ENCODE measurements around the gene C2orf72.
"Not testable (repeated sequence)": the region's sequence is repeated elsewhere in the genome, so short reads cannot be mapped to it uniquely, and the experiment has no call there.

Gene C2orf72

DNA sequence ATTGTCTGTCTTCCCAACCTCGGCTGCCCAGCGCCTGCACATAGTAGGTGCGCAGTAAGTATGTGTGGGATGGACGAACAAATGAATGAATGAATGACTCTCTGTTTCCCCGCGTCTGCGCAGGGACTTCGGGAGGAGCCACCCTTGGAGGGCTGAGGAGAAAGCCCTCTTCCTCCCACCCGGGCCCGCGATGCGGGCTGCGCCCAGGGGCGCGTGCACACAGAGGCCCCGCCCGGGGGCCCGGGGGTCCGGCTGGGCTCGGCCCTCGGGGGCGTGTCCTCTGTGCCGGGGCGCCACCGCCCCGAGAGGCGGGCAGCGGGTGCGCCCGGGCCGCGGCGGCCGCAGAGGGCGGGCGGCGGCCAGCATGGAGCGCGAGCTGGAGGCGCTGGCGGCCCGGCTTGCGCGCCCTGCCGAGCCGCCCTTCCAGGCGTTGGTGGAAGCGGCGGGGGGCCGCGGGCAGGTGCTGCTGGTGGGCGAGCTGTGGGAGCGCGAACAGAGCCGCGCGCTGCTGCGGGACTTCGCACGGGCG, at the start of gene C2orf72:
TSS of gene C2orf72 (plus strand) at position 322 of the 529 bp plus-strand sequence. CDS start at position 365, 43 bp downstream.
- no peak for FAIRE-seq

DNA sequence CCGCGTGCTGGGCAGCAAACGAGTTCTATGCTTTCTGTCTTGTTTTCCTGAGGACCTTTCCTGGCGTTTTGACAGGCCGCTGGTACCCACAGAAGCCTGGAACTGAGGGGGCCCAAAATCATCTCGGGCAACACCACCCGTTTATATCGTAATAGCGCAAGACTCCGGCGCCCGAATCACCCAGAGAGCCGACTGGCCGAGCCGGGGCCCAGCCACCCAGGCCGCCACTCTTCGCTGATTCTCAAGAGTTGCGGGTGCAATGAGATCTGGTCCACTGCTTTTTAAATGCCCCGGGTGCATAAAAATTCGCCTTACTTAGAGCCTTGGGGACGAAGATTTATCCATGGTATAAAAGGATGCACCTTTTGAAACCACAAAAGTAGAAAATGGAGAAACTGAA, 47.6 kb upstream of the C2orf72 start:
- no peak for FAIRE-seq

DNA sequence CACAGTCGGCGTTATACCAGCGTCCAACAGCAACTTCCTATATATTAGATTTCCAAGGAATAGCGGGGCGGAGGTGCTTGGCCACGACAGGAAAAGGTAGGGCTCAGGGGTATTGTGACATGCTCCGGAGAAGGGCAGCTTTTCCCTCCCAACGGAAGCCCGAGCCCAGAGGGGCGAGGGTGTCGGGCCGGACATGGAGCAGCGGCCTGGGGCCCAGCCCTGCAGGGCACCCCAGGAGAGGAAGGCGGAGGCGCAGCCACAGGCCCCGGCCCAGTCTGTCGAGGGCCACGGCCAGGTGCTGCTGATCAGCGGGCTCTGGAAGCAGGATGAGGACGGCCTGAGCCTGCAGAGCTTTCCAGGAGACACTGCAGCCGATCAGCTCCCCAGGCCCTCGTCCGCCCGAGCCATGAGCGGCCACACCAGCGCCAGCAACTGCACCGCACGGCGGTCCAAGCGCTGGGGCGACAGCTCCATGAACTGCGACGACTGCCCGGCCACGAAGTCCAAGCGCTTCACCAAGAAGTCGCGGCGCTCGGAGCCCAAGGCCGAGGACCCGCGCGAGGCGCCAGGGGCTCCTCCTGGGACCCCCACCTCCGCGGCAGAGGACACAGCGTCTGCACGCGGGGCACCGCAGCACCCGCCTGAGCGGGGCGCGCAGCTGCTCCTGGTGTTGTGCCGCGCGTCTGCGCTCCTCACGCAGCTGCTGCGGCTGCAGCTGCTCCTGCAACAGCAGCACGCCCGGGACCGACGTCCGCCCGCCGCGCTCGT, 47.0 kb upstream of the C2orf72 start:
- no peak for FAIRE-seq

DNA sequence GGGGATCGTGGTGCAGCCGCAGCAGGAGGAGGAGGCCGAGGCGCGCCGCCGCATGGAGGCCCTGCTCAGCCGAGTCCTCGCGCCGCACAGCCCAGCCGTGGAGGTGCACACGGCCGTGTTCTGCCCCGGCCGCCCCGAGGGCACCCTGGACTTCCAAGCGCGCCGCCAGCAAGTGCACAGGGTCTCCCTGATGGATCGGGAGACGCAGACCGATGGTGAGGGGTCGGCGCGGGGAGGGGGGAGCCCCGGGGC, 46.5 kb upstream of the C2orf72 start:
- no peak for FAIRE-seq

DNA sequence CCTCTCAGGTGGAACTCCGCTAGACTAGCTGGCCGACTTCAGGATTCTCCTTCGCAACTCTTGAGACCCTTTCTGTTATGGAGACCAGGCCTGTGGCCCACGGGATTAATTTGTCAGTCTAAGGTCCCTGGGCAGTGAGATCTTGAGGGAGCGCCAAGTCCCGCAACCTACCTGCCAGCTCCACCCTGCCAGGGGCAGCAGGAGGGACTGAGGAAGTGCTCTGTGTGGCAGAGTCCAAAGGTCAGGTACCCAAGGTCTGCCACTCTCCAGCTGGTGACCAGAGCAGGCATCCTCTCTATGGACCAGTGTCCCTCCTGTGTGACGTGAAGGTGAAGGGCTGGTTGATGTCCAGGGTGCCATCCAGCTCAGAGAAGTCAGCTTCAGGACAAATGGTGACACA, 45.7 kb upstream of the C2orf72 start:
- no peak for FAIRE-seq

DNA sequence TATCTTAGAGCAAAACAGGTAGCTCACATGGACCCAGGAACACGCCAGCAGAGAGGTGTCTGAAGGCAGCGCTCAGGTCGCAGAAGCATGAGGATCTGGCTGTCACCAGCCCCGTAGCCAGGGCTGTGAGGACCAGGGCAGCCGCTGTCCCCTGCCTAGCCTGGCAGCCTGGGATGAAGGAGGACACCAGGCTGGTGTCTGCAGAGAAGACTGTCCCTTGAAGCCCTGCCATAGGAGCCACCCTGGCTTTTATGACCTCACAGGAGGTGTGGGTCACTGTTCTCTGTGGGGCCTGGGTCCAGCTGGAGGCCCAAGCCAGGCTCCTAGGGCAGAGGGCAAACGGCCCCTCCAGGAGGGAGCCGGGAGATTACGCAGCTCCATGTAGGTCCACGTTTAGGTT, 41.5 kb upstream of the C2orf72 start, which contains the start of gene SPATA3:
TSS of gene SPATA3 (plus strand) at position 301 of the 400 bp plus-strand sequence. CDS start 113 bp downstream, outside the sequence.
- FAIRE-seq = no peak

DNA sequence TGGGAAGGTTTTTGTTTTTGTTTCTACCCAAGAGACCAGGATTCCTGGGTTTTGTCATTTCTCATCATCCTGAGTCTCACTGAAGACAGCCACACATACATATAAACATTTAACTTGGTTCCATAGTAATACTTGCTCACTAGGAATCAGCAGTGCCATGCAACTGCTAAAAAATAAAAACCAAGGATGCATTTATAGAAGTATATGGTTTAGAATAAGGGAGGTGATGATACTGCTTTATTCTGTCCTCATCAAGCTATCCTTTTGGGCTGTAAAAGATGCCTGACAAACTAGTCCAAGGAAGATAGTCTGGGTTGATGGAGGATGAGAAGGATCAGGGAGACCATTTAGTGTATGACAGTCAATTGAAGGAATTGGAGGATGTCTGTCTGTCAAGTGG, 40.7 kb upstream of the C2orf72 start:
- no peak for FAIRE-seq

DNA sequence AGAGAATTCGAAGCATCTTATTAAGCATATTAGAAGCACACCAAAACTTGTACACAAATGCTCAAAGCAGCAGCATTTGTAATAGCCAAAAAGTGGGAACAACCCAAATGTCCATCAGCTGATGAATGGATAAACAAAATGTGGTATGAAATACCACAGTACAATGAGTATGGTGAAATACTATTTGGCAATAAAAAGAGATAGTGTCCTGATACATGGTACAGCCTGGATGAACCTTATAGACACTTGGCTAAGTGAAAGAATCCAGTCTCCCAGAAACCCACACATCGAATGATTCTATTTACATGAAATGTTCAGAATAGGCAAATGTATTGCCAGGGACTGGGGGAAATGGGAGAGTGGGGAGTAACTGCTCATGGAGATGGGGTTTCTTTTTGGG, 38.4 kb upstream of the C2orf72 start:
- FAIRE-seq = no peak

DNA sequence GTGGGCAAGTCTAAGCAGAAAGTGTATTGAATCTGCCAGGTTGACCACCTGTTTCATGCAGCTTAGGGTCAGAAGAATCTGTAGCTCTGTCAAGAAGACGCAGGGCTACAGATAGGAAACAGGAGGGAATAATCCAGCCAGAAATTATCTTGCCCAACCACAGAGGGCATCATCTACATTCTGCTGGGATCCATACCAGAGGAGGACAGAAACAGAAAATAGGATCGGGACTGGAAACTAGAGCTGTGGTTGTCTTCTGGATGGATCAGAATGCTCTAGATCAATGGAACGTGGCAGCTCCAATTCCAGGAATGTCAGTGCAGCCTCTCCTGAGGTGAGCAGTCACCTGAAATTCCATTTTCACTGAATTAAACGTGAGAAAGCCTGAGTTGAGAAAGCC, 37.8 kb upstream of the C2orf72 start:
- FAIRE-seq = no peak

DNA sequence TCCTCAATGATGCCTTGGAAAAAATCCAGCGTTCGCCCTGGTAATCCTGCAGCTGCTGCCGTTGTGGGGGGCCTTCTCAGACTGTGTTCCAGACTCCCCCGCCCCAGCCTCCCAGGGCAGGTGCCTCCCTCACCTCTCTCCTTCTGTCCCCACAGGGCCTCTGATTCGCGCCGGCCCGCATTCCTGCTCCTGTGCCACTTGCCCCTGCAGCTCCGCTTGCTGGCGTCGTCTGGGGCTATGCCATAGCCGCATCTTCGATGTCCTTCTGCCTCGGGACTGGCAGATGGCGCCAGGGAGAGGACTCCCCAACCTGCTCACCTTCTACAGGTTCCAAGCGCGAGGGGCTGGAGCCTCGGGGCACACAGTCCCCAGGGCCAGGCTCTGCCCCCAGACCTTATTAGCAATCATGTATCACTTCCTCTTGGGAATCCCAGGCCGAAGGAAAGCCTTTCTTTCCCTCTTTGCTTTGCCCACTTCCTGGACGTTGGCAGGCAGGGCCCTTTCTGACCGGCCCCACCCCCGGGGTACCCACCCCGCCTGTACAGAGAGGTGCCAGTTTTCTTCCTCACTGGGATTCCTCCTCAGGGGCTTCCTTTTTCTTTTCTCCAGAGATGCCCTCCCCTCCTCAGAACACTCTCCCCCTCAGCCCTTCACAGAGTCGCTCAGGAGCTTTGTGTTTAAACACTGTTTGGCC, 37.0 kb upstream of the C2orf72 start:
- FAIRE-seq = no peak

DNA sequence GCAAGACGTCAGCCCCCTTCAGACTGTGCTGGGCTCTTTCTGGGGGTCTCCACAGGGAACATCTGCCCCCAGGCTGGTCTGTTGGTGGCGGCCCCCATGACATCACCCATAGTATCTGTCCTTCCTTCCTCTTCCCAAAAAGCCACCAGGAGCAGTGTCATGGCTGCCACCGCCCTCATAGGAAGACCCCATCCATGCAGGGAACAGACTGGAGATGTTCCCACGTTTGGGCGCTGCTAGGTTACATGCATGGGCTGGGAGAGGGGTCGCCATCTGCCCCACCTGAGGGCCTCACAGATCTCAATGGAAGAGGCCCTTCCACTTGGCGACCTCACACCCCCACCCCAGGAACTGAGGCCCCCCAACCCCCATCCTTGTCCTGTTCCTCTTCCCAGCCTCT, 36.3 kb upstream of the C2orf72 start:
- no peak for FAIRE-seq

DNA sequence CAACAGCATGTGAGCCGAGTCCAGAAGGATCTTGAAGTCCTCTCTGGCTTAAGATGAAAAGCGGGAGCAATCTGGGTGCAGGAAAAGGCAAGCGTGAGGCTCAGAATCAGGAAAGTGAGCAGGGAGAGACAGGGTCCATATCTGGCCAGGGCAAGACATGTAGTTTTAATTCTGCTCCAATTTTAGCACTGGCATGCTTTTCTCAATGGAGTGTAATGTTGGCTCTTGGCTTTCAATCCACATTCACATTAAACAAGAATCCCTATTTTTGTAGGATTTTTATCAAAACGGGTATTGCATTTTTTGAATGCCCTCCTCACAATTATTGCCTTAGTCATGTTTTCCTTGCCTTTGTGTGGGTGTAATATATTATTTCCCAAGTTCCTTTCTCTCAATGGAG, 35.4 kb upstream of the C2orf72 start:
- FAIRE-seq = no peak

DNA sequence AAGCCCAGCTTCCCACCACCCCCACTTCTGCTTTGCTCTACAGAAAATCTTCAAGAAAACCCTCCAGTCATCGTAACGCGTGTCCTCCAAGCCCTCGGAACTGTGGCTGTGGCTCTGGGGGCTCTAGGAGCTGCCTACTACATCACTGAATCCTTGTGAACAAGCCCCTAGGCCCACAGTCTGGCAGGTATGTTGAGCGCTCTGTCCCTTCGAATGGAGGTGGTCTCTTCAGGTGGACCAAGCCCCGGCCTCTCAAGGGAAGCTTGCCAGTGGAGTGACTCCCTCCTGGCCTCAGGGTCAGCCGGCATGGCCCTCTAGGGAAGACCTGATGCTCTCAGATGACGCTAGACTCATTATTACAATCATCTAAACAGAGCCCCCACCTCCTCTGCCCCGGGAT, 34.7 kb upstream of the C2orf72 start:
- no peak for FAIRE-seq

DNA sequence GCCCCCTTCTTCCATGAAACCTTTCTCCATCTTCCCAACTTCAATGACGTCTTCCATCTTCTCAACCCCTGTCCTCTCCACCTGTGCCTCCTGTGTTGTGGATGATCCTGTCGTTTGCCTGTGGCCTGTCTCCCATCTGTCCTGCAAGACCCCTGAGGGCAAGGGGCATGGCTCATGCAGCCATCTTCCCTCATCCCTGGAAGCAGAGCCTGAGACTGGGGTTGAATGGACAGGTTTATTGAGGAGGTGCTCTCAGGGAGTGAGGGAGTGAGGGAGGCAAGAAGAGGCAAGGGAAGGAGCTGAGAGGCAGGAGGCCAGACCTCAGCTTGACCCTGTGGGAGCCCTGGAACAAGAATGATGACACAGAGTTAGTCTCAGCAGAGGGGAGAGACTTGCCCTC, 34.1 kb upstream of the C2orf72 start:
- FAIRE-seq = no peak

DNA sequence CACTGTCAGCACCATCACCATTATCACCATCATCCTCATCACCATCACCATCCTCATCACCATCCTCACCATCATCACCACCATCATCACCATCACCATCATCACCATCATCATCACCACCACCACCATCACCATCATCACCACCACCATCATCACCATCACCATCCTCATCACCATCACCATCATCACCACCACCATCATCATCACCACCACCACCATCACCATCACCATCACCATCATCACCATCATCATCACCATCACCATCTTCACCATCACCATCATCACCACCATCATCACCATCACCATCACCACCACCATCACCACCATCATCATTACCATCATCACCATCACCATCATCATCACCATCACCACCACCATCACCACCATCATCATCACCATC, 32.4 kb upstream of the C2orf72 start:
- not testable (repeated sequence) for FAIRE-seq

DNA sequence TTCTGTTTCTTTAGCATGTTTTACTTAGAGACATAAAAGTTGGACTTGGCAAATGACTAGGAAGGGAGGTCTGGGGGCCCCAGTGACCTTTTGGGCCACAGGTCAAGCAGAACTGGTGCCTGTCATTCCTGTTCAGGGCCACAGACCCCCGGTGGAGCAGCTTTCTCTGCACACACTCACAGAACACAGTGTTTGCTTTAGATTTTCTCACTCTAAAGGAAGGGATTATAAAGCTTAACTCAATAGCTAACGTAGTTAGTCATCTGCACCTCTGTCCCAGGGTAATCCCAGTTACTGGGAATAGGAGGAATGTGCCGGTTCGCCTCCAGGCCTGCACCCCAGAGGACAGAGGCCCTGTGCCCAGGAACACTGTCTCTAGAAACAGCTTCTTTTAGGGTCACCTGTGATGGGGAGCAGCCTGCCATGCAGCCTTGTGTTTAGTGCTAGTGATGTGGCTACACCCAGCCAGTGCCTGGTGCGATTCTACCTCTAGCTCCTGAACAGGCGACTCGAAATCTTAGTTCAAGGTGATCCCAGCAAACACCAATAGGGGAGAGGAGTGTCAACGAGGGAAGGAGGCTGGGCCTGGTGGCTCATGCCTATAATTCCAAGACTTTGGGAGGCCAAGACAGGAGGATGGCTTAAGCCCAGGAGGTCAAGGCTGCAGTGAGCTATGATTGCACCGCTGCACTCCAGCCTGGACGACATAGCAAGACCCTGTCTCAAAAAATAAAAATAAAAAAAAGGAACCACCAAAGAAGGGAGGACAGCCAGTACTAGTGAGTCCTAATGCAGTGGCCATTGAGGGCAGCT, 29.8 kb upstream of the C2orf72 start:
- no peak for FAIRE-seq

DNA sequence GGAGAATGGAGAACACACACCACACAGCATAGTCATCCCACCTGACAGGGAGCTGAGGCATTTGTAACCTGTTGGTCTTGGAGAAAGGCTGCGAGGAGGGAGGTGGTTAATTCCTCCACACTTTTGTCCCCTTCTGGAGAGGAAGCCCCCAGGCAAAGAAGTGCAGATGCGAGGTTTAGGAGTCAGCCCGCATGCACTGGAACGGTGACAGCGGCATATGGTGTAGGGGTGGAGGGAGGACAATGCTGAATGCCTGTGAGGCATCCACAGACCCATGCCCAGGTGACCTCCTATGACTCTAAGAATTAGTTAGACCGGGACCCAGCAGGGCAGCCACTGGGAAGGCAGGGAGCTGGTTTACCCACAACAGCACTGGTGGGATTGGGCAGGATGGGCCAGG, 29.2 kb upstream of the C2orf72 start:
- FAIRE-seq = no peak

DNA sequence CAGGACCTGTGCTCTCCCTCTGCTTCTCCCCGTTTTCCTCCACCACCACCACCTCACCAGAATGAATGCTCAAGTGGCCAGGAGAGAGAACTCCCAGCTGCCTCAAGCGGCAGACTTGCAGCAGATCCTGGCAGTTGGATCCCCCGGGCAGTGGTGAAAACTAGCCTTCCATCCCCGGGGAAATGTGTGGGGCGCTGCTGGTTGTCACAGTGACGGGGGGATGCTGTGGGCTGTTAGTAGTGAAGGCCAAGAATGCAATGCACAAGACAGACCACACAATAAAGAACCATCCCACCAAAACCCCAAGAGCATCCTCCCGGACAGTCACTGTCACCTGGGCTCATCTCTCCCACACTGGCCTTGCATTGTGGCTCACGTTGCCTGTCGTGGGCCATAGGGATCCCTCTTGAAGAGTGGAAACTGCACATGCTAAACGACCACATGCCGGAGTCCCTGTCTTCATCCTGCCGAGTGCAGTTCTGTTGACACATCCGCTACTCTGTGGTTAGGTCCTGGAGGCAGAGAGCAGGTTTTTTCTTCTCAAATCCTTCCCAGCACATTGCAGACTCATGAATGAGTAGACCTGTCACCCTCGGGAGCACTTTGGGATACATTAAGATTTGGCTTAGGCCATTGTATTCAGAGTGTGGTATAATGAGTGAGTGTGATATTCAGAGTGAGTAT, 27.9 kb upstream of the C2orf72 start:
- FAIRE-seq = no peak

DNA sequence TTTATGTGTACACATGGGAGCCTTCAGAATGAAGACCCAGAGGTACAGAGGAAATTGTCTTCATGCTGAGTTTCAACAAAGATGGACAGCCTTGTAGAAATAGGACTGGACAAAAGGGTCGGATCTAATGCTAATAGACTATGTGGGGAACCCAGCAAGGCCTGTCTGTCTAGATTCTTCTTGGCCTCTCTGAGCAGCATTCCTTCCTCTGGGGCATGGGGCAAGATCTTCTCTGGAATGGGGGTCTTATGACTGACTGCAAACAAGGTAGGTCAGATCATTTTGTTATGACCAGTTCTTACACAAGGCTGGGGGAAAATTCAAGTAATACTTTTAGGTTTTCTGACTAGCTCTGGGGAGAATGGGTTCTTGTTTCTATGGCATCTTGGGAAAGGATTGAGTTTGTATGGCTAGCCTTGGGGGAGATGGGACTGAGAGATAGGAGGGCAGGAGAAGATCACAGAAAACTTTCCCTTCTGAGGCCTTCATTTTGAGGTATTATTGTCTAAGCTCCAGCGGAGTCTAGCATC, 27.1 kb upstream of the C2orf72 start:
- FAIRE-seq = no peak

DNA sequence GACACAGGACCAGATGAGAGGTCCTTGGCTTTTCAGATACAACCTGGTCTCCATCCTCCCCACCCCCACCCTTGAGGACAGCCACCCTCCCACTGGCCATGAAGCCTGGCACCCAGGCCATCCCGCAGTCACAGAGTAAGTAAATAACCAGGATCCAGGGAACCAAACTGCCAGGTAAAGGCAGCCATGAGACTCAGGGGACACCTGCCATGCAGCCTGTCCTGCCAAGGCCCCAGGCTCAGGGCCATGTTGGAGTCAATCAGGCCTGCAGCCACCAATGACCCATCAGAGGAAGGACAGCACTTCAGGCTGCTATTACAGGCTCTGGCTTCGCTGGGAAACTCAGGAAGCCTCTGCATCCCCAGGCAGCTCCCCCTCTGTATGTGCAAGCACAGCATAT, 25.8 kb upstream of the C2orf72 start:
- no peak for FAIRE-seq

DNA sequence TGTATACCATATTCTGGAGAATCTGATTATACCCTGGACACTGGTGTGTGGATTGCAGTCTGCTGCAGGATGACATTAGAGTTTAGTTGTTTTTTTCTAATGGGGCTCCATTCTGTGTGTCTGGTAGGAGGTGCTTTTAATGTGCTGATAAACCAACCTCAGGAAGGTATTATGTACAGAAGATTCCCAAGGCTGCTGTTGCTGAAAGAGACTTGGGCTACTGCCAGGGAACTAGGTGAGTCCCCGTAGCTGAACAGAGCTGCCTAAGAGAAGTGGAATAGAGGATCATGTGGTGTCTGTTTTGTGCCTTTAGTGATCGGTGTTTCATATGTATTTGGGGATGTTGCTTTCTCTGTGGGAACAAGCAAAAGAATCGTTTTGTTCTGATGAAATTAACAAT, 24.9 kb upstream of the C2orf72 start:
- FAIRE-seq = no peak

DNA sequence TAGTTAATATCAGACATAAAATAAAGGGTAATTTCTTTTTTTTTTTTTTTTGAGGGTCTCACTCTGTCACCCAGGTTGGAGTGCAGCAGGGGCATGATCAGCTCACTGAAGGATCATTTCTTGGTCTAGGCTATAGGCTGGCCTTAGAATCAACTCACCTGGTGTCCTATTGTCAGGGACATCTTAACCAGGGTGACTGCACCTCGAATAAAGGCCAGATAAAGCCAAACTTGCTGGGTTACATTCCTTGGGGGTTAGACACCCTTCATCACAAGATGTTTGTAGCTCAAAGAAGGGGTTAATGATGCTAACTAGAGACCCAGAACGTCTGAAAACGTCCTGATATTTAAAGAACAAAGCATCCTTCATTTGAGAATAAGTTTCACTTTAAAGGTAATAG, 23.5 kb upstream of the C2orf72 start:
- FAIRE-seq = no peak

DNA sequence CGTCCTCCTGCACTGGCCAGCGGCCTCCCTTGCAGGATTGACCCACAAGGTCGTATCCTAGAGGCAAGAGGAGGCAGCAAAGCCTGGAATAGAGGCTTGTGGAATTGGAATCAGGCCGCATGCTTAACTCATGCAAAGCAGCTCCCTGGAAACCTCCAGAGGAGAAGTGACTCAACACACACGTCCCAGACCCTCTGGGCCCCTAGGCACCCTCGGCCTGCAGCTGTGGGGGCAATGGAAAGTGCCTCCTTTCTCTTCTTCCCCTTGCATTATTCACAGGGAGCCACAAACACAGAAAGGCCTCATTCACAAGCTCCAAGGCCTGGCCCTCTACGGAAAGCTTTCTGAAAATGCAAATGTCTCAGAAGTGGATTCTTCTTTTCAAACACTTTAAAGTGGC, 21.8 kb upstream of the C2orf72 start:
- no peak for FAIRE-seq
